ENCODE results near the gene OR2T35.
"Not testable (repeated sequence)": the region's sequence is repeated elsewhere in the genome, so short reads cannot be mapped to it uniquely, and the experiment has no call there.

OR2T35 gene, protein sequence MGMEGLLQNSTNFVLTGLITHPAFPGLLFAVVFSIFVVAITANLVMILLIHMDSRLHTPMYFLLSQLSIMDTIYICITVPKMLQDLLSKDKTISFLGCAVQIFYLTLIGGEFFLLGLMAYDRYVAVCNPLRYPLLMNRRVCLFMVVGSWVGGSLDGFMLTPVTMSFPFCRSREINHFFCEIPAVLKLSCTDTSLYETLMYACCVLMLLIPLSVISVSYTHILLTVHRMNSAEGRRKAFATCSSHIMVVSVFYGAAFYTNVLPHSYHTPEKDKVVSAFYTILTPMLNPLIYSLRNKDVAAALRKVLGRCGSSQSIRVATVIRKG

DNA sequence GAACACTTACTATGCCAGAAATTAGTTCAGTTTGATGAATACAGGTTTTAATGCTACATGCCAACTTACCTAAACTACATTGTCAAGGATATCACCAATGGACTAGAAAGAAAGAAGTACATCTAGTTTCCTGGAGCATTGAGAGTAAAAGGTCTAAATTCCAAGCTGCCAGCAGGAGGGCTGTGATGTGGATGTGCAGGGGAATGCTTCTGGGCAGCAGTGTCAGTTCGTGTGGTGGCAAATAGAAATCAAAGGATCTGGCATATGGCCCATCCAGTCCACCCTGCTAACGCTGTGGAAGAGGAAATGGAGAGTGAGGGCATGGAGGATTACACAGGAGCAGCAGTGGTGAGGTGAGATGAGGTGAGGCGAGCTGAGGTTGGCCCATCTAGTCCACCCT lies at the start of gene OR2T35:
OR2T35 (minus strand) TSS at position 101 of the 400 bp plus-strand sequence. CDS start 6,020 bp downstream, outside the sequence.
- FAIRE-seq; DNase-seq (ENCODE audit: low spot score): not testable (repeated sequence)

DNA sequence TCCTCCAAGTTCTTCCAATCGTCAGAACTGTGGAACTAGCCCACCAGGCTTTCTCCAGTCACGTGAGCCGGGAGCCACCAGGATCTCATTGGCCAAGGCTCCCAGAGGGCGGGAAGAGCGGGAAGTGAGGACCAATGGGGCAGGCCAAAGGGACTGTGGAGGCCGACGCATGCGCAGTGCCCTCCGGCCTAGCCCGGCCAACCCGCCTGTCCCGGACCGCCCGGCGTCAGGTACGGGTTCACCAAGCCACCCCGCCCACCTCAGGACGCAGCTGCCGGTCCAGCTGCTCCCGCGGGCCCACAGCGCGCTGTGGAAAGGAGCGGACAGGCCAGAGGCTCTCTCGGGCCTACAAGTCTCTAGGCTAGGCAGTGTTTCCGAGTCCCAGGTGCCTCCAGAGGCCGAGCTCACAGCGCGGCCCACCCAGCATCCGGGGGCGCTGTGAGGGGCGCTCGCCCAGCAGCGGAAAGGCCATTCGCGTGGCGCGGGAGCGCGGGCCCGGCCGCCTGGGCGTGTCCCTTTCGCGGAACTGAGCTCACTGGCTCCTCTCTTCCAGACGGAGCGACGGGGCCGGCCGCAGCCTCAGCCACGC lies 46.6 kb upstream of the OR2T35 start:
- no peak for DNase-seq (ENCODE audit: low spot score)
- FAIRE-seq: no peak

DNA sequence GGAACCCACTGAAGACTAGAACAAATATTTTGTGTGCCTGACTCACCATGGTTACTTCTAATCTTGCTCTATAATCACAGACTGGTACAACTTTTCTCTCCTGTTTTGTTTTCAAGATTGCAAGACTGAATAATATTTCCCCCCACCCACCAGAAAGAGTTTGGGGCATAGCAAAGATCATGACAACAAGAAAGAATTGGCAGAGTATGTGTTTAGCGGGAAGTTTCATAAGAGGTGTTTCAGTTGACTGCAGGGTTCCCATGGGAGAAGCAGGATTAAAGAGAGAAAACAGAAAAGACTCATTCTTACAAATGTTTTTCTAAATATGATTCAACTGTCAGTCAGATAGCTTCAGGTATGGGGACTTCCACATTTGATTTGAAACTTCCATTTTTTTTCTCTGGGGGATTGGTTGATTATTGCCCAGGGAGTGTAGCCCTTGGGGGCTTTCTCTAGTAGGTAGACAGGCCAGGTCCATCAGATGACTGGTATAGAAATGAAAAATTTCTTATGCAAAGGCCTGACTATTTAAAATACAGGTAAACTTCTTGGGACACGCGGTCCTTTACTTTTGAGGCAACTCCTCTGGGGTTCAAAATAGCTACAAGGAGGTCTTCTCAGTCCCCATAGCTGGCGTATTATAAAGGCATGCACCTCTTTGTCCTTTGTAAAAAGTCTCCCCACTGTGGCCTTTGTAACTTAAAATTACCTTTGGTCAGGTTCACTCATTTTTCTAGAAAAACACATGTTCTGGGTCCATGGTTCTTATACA lies 43.6 kb upstream of the OR2T35 start:
- FAIRE-seq (no peak), DNase-seq (ENCODE audit: low spot score) (no peak)

DNA sequence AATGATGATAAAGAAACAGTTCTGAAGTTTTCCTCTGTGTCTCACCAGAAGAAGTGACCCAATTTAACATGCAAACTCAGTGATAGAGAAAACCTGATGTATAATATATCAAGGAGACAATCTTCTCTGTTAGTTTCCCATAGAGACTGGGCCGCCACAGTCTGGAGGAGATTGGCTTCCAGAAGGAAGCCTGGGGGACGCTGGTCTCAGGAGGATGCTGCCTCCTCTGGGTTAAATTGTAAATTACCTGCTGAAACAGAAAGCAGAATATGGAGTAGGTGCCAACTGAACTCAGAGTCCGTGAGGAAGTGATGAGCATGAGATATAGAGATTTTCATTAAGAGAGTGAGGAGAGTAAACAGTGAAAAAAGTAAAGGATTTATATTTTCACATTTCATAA lies 41.7 kb upstream of the OR2T35 start:
- no peak for DNase-seq (ENCODE audit: low spot score)
- no peak for FAIRE-seq

DNA sequence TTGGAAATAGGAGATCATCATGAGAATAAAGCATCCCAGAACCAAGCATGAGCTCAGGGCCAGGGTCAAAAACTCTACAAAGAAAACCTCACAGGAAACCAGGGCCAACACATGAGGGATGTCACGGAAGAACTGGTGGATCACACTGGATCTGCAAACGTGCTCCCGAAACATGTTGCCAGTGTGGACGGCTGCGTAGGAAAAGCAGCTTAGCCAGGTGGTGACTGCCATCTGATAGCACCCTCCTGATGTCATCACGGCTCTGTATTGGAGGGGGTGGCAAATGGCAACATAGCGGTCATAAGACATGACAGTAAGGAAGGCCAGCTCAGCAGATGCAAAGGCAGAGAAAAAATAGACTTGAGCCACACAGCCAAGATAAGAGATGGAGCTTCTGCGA lies 36.6 kb upstream of the OR2T35 start:
- DNase-seq (ENCODE audit: low spot score): no peak
- no peak for FAIRE-seq

DNA sequence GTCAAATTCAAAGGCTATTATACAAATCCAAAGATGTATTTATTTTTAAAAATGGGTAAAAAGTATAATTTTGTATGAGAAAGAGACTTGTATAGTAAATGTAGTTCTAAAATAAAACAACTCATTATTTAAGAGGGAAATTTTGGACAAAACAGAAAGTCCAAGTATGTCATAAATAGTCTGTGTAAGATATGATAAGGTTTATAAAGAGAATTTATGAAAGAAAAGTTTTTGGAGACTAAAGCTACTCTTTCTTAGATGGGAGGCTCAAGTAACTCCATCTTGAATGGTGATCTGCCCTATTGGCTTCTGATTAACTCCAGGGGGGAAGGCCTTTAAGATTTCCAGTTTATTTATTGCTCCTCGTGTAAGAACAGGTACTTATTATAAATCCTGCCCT lies 24.9 kb upstream of the OR2T35 start:
- DNase-seq (ENCODE audit: low spot score) (no peak), FAIRE-seq (no peak)

DNA sequence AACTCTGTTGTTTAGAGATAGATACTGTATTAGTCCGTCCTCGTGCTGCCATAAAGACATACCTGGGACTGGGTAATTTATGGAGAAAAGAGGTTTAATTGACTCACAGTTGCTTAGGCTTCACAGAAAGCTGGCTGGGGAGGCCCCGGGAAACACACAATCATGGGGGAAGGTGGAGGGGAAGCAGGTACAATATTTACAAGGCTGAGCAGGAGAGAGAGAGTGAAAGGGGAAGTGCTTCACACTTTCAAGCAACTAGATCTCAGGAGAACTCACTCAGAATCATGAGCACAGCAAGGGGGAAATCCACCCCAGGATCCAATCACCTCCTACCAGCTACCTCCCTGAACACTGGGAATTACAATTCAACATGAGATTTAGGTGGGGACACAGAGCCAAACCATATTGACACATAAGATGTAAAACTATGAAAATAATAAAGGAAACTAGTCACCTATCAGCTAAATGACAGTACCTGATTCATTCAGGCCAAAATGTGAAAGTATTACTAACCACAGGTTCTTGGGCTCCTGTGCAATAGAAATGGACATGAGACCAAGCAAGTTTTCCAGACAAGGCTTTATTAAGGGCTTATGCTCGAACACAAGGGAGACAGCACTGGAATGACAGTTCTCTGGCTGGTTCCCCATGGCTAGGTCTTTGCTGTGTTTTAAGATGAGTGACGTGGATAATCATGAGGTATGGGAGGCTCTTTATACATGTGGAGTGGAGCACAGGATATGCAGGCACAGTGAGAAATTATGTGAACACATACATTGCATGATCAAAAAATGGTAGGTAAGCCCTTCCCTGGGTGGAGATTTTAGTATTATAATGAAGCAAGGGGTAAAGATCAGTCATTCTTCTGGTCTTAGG lies 18.6 kb upstream of the OR2T35 start:
- DNase-seq (ENCODE audit: low spot score); FAIRE-seq: not testable (repeated sequence)

DNA sequence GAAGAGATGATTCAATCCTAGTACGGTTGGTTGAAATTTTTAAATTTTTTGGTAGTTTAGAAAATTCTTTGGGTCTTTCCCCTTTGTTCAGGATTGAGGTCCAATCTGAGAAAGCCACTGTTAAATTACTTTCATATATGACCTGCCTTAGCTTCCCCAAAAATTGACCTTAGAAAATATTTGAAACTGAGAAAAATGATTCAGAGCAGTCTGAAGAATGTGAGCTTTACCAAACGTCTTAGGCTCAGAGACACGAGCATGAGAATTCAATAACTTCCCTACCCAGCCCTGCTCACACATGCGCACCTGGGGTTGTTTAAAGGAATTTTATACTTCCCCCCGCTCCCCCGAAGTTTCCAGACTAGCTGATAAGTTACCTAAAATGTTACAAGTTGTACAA lies 11.7 kb upstream of the OR2T35 start:
- not testable (repeated sequence) for DNase-seq (ENCODE audit: low spot score); FAIRE-seq

DNA sequence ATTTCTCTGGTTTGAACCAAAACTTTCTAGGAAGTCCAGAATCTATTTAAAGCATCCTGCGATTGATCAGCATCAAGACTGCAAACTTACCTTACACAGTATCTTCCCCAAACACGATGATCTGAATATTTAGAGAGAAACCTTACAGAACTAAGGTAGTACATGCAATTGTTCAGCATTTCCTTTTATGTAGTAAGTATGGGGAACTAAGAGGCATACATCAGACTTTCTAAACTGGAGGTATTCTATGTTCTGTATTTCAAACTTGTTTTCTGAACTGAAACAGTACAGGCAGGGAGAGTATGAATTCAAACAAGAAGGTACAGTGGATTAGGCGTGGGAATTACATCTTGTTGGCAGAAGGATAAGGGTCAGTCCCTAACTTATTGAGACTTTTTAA lies 10.3 kb upstream of the OR2T35 start, which contains the start of gene OR2T27:
OR2T27 (minus strand) TSS at position 175 of the 400 bp plus-strand sequence. CDS start 4,644 bp downstream, outside the sequence.
- DNase-seq (ENCODE audit: low spot score); FAIRE-seq: not testable (repeated sequence)

DNA sequence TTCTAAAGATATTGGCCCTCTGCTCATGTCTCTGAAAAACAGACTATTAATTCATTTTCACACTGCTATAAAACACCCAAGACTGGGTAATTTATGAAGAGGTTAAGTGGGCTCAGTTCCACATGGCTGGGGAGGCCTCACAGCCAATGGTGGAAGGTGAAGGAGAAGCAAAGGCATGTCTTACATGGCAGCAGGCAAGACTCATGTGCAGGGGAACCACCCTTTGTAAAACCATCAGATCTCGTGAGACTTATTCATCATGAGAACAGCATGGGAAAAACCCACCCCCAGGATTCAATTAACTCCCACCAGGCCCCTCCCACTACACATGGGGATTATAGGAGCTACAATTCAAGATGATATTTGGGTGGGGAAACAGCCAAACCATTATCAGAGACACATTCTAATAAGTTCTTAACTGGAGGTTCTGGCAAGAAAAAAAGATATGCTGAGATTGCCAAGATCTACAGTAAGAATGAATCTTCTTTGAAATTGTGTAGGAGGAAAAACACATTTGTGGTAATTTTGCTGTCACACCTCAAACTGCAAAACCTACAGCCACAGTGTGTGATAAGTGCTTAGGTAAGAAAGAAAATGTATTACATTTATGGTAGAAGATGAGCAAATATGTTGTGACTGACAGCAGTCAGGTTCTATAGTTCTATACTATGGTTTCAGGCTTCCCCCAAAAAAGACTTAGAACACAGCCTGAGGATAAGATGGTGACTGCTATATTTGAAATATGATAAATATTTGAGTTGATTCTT lies 3.9 kb upstream of the OR2T35 start:
- not testable (repeated sequence) for FAIRE-seq; DNase-seq (ENCODE audit: low spot score)

DNA sequence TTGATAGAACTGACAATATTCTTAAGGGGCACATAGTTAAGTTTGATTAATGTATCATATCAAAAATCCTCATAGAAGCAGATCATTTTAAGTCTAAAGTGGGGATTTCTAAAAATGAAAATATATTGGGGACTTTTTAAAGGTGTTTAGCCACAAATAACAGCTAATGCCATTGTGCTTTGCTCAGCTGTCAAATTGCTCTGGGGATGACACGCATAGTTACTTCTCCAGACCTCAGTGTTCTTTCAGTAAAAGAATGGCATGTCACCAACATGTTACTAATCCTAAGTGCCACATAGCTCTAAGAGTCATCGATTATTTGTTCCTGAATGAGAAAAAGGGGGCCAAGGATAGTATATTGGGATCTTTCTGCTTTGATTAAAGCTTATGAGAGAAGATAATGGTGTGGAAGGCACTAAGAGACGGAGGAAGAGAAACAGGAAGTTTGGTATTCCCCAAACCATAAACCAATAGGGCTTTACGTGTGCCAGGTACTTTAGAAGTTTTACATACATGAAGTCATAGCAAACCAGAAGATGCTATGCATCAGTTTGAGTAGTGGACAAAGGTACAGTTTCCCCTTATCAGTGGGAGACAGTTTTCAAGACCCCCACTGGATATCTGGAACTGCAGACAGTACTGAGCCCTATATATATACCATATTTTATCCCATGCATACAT lies 2.0 kb downstream of the OR2T35 start:
- not testable (repeated sequence) for FAIRE-seq; DNase-seq (ENCODE audit: low spot score)

DNA sequence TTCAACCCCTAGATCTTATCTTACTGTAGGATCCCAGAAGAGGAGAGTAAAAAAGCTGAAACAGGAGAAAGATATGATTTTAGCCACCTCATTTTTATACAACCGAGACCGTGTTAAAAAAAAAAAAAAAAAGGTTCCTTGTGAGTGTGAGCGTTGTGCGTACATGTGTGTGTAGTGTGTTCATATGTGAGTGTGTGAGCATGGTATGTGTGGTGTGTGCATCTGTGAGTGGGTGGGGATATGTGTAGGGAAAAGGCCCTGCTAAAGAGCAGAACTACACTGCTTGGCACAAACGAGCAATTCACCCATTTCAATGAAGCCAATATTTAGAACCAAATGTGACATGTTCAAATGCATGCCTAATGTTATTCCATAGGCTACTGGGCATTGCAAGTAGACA lies 3.5 kb downstream of the OR2T35 start:
- FAIRE-seq; DNase-seq (ENCODE audit: low spot score): not testable (repeated sequence)

DNA sequence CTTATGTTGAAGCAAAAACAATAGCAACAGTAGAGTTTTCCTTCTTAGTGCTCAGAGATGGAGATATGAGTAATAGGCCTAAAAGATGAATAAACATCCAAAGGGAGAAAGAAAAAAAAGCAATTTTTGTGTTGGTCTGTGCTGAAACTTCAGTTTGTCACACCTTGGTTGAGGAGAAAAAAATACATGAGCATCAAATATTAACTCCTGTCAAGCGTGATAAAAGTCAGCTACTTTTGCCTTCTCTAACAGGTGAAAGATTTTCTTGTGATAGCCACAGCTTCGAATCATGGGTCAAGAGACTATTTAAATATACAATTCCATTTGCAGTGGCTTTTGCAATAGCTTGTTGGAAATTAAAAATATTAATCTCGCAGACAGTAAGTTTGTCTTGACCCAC lies 4.2 kb downstream of the OR2T35 start:
- DNase-seq (ENCODE audit: low spot score); FAIRE-seq: not testable (repeated sequence)

DNA sequence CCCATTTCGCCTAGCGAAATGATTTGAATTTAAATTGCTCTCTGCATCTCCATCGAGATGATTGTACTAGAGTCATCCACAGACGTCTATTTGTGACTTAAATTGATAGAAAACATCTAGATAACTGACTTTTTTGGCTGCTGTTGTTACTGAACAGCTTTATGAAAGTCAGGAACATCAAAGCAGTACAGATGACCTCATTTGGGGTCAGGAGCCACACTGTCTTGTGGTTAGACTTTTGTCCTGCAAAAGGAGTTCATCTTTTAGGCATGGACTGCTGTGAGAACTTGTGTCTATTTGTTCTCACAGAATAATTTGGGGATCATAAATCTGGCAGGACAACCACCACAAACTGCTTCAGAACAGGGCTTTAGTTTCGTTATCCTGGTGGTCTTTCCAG lies 5.4 kb downstream of the OR2T35 start:
- not testable (repeated sequence) for DNase-seq (ENCODE audit: low spot score); FAIRE-seq

DNA sequence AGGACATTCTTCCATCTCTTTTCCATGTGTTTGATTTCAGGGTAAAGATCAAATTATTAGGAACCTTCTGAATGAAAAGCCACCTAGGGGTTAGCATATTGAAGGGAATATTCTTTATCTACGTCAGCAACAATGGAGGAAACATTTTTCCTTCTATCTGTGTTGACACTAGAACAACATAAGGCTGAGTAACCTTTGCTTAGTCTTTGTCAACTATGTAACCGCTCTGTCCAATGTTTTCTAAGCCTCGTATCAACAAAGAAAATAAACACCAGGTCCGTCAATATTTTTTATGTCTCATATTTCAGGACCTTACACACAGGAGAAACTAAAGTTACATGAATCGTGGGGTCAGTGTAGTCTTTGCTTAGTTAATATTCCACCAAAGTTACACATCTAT lies 8.5 kb downstream of the OR2T35 start:
- DNase-seq (ENCODE audit: low spot score); FAIRE-seq: not testable (repeated sequence)

DNA sequence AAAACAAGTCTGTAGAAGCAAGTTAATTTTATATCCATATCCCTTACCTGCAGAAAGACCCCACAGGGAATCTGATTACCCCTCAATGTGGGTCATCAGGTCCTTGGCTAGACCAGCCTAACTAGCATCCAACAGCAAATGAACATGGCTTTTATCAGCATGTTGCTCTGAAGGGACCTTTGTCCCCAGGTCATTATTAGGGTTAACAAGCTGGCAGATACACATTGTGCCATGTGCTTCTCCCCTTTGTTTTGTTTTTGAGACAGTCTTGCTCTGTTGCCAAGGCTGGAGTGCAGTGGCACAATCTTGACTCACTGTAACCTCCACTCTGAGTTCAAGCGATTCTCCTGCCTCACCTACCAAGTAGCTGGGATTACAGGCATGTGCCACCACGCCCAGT lies 10.1 kb downstream of the OR2T35 start, which contains the start of gene OR2T11:
OR2T11 (minus strand) TSS at position 101 of the 400 bp plus-strand sequence. CDS start 7,963 bp downstream, outside the sequence.
- FAIRE-seq; DNase-seq (ENCODE audit: low spot score): not testable (repeated sequence)

DNA sequence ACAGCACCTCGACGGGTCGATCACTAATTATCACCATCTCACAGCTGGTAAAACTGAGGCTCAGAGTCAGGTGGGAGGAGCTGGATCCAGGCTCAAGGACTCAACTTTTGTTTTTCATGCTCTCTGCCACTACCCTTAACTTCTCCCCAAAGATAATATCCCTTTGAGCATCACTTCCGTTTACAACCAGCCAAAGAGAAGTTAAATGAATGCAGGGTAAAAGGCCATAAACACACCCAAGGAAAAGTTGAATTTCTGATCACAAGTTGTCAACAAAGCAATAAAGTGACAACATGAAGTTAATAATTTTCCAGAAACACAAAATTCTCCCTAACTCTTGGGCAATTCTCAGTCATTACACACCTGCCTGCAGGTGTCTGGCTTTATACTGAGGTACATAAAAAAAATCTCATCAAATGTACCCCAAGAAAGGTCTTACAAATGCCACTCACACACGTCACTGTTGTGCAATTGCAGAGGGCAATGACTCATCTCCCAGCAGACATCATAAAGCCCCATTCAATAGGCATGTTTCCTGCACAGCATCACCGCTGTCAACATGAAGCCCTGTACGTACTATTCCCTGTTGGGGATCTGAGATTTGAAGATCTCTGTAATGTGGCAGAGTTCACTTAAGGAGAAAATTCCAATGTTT lies 13.6 kb downstream of the OR2T35 start:
- FAIRE-seq (no peak), DNase-seq (ENCODE audit: low spot score) (no peak)

DNA sequence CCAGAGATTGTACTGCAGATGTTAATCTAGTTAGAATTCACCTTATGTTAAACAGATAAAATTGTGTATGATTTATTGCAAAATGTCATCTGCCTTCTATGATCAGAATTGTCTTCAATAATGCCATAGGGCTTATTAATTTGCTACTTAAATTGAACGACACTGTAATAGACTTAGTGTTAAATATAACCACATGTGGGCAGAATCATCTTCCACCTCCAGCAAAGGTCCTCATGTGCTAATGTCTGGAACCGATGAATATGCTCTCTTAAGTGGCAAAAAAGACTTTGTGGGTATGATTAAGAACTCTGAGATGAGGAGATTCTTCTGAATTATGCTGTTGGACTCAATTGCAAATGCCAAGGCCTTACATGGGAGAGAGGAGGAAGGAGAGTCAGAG lies 14.5 kb downstream of the OR2T35 start:
- DNase-seq (ENCODE audit: low spot score): no peak
- no peak for FAIRE-seq

Data from RCC 7860 (cell line).